Measurements from ENCODE around the gene FLNB.

GRCh38 chr3:58152225-58153015, 144.2 kb downstream of the FLNB start:
- TF ChIP-seq ATF7 (IDR thresholded peaks at IDR 0.05) (no peak), ATF7 (CRISPR knock-in tag; IDR thresholded peaks at IDR 0.05) (no peak), SRY (CRISPR knock-in tag; IDR thresholded peaks at IDR 0.05) (no peak), CHD4 (IDR thresholded peaks at IDR 0.05; ENCODE audit: borderline replicate concordance, low read length) (no peak), MAFK (conservative IDR thresholded peaks at IDR 0.05 in 1 of 2, IDR thresholded peaks at IDR 0.05 in 1 of 2; ENCODE audit: low read length in 2 of 2) (no peak), ZC3H4 (CRISPR knock-in tag; IDR thresholded peaks at IDR 0.05; ENCODE audit: borderline replicate concordance) (no peak), CTCF (CRISPR knock-in tag; IDR thresholded peaks at IDR 0.05) (no peak)
